Subcutaneous adipose tissue (tissue), 4 donors: ENCODE data around the gene C5orf63. TPM values are rescaled to one million over a fixed set of nuclear protein-coding genes. Genes with fewer than 3 reads are reported as not detected.

Experiments
- CTCF ChIP-seq: fragments of 450-650 bp; IDR thresholded peaks from one replicate; pipeline ENCODE4 v1.5.1; 2016; ENCODE audit warnings: low read depth, mild to moderate bottlenecking, control low read depth, antibody characterized with exemption, moderate library complexity
- total RNA-seq, 4 donors: library from RNA; depleted of rRNA; stranded (reverse); fragments of >200 nt; gene quantifications; one replicate each; pipeline ENCODE4 v1.1.0, GENCODE V29; 2016

Gene C5orf63
- total RNA-seq, 4 donors from 2014 or later, result 2.1 to 4.7 (median 2.5) TPM

GRCh38 chr5:127019928-127020327 is 53.4 kb downstream of the C5orf63 start:
- no peak for TF ChIP-seq CTCF

- no peak for TF ChIP-seq CTCF
Observed at GRCh38 chr5:127015716-127016115, 57.6 kb downstream of the C5orf63 start.

GRCh38 chr5:127014573-127014972 is 58.7 kb downstream of the C5orf63 start:
- TF ChIP-seq CTCF, result no peak

- no peak for TF ChIP-seq CTCF
Observed at GRCh38 chr5:127013407-127013806, 59.9 kb downstream of the C5orf63 start.

GRCh38 chr5:127012916-127013315 is 60.4 kb downstream of the C5orf63 start:
- no peak for TF ChIP-seq CTCF

GRCh38 chr5:127011961-127012644 is 61.2 kb downstream of the C5orf63 start:
- TF ChIP-seq CTCF, result no peak

- no peak for TF ChIP-seq CTCF
Observed at GRCh38 chr5:127011153-127011552, 62.1 kb downstream of the C5orf63 start.
